Right lobe of liver (tissue), 4 donors: Measurements from ENCODE around the gene CD164.

Experiments
- CTCF ChIP-seq, 4 donors: fragments of 200-600 bp in 3 of 4; fragments of 450-650 bp in 1 of 4; IDR thresholded peaks; one replicate each; pipeline versions ENCODE4 v1.5.1 to v1.8.0; 2016 to 2022; ENCODE audit warnings: antibody characterized with exemption in 4 of 4, mild to moderate bottlenecking in 2 of 4
- POLR2A ChIP-seq: fragments of 450-650 bp; IDR thresholded peaks from one replicate; pipeline ENCODE4 v1.6.1; 2017; ENCODE audit warnings: antibody characterized with exemption, mild to moderate bottlenecking
- donor health status: DM: no; HTN: no; CAD: no.
- donor health status: DM: no; HTN: no; CAD: no.
- donor health status: DM: no; HTN: yes; CAD: no.

- TF ChIP-seq CTCF (IDR thresholded peaks at IDR 0.05) (no peak), POLR2A (no peak)
Measured at GRCh38 chr6:109393886-109394281, 11.6 kb upstream of the CD164 start.
